ENCODE data around the gene GOPC. TPM values are rescaled to one million over a fixed set of nuclear protein-coding genes. Genes with fewer than 3 reads are reported as not detected.
A peak's percentile ranks its signal among the peaks of the same experiment; 100 is the strongest.

Gene GOPC
- total RNA-seq, 1 donor from 2014 or later = 23.6 TPM

DNA sequence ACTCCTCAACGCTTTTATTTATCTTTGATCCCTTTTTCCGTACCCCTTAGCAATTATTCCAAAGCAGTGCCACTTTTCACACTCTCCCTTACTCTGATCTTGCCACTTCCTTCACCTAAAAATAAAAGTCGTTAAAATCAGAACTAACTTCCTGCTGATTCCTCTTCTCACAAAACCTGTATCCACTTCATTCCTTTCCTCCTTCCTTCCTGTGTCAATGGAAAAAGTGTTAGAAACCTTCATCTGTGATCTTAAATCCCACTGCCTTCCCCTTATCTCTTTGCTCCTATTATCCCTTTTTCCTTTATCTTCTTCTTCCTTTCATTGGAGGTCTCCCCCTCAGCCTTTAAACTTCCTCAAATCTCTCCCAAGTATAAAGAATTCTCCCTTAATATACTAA is 49.2 kb downstream of the GOPC start:
- DNase-seq (ENCODE audit: low spot score) = no peak
- no peak overlapping the region for H3K4me3 Mint-ChIP-seq
- no peaks in the 10 kb centered on the region for H3K36me3 Mint-ChIP-seq (ENCODE audit: low read depth)
- H3K27ac Mint-ChIP-seq = no peak overlapping the region
- peaks cover 30% of the 10 kb centered on the region for H3K4me1 Mint-ChIP-seq (ENCODE audit: low read depth)
- H3K27me3 Mint-ChIP-seq (ENCODE audit: insufficient read depth) = peaks cover 3% of the 10 kb centered on the region
- intact Hi-C loops (cut with micrococcal nuclease) = no loop called here
- H3K9me3 Mint-ChIP-seq = no peaks in the 10 kb centered on the region

DNA sequence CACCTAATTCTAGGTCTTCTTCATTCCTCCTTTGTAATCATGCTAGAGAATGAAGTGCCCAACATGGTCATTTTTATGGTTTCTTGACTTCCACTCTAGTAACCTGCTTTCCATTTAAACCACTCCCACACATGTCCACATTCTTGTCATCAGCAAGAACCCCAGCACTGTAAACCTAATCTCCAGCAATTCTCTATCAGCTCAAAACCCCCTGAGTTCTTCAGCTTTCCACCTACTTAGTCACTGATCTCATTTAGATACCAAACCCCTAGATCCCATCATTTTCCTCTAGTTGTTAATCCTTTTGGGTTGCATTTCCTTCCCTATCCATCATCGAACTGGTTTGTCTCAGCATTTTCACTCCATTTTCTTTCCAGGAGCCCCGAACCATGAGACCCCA is 49.7 kb downstream of the GOPC start:
- Mint-ChIP-seq H3K36me3 (ENCODE audit: low read depth) (no peaks in the 10 kb centered on the region), H3K4me1 (ENCODE audit: low read depth) (peaks cover 32% of the 10 kb centered on the region), H3K4me3 (no peak overlapping the region), H3K9me3 (no peaks in the 10 kb centered on the region), H3K27ac (no peak overlapping the region), H3K27me3 (ENCODE audit: insufficient read depth) (peaks cover 3% of the 10 kb centered on the region)
- DNase-seq (ENCODE audit: low spot score) = no peak
- intact Hi-C loops (cut with micrococcal nuclease) = no loop called here

DNA sequence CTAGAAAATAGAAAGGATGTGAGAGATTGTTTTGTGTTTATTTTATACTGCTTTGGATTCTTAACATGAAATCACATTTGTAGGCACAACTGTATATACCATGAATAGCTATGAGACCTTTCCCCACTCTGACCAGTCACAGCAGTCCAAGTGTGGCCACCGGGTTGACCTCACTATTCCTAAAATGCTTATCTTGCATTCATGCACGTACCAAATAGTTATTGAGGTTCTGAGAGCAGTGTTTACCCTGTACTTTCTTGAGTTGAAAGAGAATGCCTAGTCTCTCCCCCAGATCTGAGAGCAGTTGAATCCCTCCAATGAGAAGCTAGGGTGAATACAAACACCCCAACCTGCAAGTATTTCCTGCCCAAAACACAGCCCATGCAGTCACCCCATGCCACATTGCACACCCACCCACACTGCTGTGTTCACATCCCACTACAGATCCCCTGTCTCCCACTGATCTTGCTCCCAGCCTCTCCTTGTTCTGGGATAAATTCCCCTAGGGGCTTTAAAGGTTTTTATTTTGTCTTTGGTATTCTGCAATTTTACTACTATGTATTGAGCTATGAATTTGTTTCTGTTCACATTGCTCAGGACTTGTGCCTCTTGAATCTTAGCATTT is 51.6 kb downstream of the GOPC start:
- no peaks in the 10 kb centered on the region for H3K9me3 Mint-ChIP-seq
- H3K27me3 Mint-ChIP-seq (ENCODE audit: insufficient read depth) = peaks cover 13% of the 10 kb centered on the region

DNA sequence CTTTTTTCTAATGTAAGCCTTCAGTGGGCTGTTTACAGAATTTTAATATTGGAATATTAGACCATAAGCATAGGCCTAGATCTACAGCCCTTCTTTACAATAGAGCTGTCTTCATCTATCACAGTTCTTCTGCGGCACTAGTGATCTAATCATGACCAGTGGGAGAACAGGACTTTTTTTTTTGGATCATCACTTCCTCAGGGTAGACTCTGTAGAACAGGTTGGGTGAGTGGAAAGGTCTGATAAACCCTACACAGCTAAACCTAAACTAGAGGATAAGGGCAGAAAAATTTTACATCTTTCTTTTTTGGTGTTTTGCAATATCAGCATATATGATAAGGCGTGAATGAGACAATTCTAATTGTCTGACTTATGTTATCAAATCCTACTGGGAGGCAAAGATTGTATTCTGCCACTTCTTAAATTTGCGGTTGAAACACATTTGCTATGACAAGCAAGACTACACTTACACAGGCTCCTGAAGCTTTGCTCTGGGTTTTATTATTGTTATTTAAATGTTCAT is 52.2 kb downstream of the GOPC start:
- H3K27me3 Mint-ChIP-seq (ENCODE audit: insufficient read depth) = peaks cover 11% of the 10 kb centered on the region
- H3K27ac Mint-ChIP-seq = no peak overlapping the region
- DNase-seq (ENCODE audit: low spot score) = no peak
- peaks cover 45% of the 10 kb centered on the region for H3K4me1 Mint-ChIP-seq (ENCODE audit: low read depth)
- intact Hi-C loops (cut with micrococcal nuclease) = no loop called here
- H3K9me3 Mint-ChIP-seq = no peaks in the 10 kb centered on the region
- no peak overlapping the region for H3K4me3 Mint-ChIP-seq
- no peaks in the 10 kb centered on the region for H3K36me3 Mint-ChIP-seq (ENCODE audit: low read depth)

More for the DNA sequence above, 51.6 kb downstream of the GOPC start:
- DNase-seq (ENCODE audit: low spot score) = no peak
- Mint-ChIP-seq H3K27ac (no peak overlapping the region), H3K4me3 (no peak overlapping the region), H3K36me3 (ENCODE audit: low read depth) (no peaks in the 10 kb centered on the region), H3K4me1 (ENCODE audit: low read depth) (peaks cover 45% of the 10 kb centered on the region)
- intact Hi-C loops (cut with micrococcal nuclease) = no loop called here

DNA sequence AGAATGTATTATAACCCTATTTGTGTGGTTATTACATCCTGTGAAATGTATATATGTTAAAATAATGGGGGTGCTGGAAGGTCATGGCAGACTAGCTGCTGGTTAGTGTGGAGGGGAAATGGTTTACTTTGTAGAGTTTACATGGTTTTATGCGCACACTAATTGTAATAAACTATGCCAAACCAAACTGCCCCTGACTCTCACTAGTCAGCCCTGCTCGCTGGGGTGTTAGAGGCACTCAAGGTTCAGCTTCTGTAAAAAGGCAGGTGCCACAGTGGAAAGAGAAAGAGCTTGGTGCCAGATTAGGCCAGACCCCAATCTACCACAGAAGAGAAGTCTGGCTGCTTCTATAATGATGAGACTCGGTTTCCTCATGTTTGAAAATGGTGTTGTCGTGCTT is 52.7 kb downstream of the GOPC start:
- Mint-ChIP-seq H3K27ac (peak overlapping the region; percentile 78), H3K36me3 (ENCODE audit: low read depth) (no peaks in the 10 kb centered on the region), H3K4me1 (ENCODE audit: low read depth) (peaks cover 45% of the 10 kb centered on the region), H3K4me3 (peak overlapping the region; percentile 77), H3K27me3 (ENCODE audit: insufficient read depth) (peaks cover 10% of the 10 kb centered on the region), H3K9me3 (no peaks in the 10 kb centered on the region)
- intact Hi-C loops (cut with micrococcal nuclease) = loop anchor here (5.0 kb wide), 1 partner anchor 1528 kb away; the partner anchor contains the start of gene FAM184A
- no peak for DNase-seq (ENCODE audit: low spot score)

DNA sequence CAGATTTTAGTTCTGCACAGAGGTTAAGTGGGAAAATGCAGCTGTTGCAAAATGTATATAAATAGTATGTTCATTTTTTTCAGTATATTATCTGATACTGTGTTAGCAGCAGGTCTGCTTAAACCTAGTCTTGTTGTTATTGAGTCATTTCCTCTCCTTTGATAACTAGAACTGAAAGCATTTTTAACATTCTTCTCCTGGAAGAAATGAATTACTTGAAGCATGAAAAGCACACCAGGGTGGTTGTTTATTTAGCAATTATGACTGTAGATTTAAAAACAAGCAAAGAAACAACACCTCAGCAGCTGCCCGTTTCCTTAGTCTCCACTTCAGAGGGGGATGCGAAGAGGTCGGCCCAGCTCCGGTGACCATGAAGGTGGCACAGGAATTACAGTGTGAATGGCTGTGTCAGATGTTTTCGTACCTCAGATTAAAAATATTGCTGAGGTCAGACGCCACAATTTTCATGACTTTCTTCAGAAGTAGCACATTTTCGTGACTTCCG is 53.5 kb downstream of the GOPC start:
- H3K4me3 Mint-ChIP-seq = peak overlapping the region; percentile 77
- peak overlapping the region; percentile 78 for H3K27ac Mint-ChIP-seq
- H3K27me3 Mint-ChIP-seq (ENCODE audit: insufficient read depth) = peaks cover 10% of the 10 kb centered on the region
- intact Hi-C loops (cut with micrococcal nuclease) = loop anchor here (1.0 to 5.0 kb wide), 6 partner anchors 7 to 1528 kb away; partner anchors contain the start of genes FAM184A, GOPC and NUS1
- H3K9me3 Mint-ChIP-seq = no peaks in the 10 kb centered on the region
- DNase-seq (ENCODE audit: low spot score) = peak; percentile 12
- H3K4me1 Mint-ChIP-seq (ENCODE audit: low read depth) = peaks cover 45% of the 10 kb centered on the region
- H3K36me3 Mint-ChIP-seq (ENCODE audit: low read depth) = no peaks in the 10 kb centered on the region

DNA sequence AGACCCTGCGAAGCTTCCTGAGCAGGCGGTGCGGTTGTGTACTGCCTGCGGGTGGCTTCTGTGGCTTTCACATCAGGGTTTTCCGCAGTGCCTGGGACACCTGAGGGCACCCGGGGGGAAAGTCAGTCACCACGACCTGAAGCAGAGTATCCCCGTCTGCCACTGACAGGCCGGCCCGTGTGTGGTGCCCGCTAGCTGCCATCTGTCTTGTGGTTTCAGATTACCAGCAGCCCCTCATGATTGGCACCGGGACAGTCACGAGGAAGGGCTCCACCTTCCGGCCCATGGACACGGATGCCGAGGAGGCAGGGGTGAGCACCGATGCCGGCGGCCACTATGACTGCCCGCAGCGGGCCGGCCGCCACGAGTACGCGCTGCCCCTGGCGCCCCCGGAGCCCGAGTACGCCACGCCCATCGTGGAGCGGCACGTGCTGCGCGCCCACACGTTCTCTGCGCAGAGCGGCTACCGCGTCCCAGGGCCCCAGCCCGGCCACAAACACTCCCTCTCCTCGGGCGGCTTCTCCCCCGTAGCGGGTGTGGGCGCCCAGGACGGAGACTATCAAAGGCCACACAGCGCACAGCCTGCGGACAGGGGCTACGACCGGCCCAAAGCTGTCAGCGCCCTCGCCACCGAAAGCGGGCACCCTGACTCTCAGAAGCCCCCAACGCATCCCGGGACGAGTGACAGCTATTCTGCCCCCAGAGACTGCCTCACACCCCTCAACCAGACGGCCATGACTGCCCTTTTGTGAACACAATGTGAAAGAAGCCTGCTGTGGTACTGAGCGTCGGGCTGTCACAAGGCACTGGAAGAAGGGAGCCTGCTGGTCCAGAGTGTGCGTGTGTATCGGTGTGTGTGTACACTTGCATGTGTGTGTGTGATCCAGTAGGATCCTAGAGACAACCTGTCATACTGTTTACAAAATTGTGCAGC is 54.4 kb downstream of the GOPC start:
- Mint-ChIP-seq H3K27ac (peak overlapping the region; percentile 12), H3K4me3 (peak overlapping the region; percentile 77), H3K9me3 (no peaks in the 10 kb centered on the region), H3K27me3 (ENCODE audit: insufficient read depth) (peaks cover 10% of the 10 kb centered on the region), H3K36me3 (ENCODE audit: low read depth) (no peaks in the 10 kb centered on the region), H3K4me1 (ENCODE audit: low read depth) (peaks cover 45% of the 10 kb centered on the region)
- peak; percentile 26 for DNase-seq (ENCODE audit: low spot score)
- intact Hi-C loops (cut with micrococcal nuclease) = loop anchor here (1.0 to 5.0 kb wide), 6 partner anchors 8 to 1529 kb away; partner anchors contain the start of genes FAM184A, GOPC and NUS1

DNA sequence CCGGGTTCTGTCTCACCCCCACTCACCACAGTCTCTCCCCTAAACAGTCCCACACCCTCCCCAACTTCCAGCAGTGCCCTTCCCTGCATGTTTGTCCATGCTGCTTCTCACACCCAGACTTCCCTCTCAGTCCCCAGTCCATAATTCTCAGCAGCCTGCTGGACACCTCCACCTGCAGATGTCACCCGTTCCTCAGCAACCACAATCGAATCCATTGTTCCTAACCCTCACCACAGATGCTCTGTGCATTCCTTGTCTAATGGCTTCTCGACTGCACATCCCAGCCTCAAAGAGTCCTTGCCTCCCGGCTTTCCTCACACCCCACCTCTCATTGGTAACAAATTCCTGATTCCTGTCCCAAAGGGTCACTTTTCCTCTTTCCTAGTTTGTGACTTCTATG is 55.6 kb downstream of the GOPC start:
- H3K9me3 Mint-ChIP-seq = no peaks in the 10 kb centered on the region
- peak overlapping the region; percentile 14 for H3K27ac Mint-ChIP-seq
- peaks cover 10% of the 10 kb centered on the region for H3K27me3 Mint-ChIP-seq (ENCODE audit: insufficient read depth)
- H3K36me3 Mint-ChIP-seq (ENCODE audit: low read depth) = peaks cover 1% of the 10 kb centered on the region
- peak overlapping the region; percentile 15 for H3K4me3 Mint-ChIP-seq
- DNase-seq (ENCODE audit: low spot score) = no peak
- intact Hi-C loops (cut with micrococcal nuclease) = loop anchor here (5.0 kb wide), 1 partner anchor 1531 kb away; the partner anchor contains the start of gene FAM184A
- H3K4me1 Mint-ChIP-seq (ENCODE audit: low read depth) = peaks cover 45% of the 10 kb centered on the region

DNA sequence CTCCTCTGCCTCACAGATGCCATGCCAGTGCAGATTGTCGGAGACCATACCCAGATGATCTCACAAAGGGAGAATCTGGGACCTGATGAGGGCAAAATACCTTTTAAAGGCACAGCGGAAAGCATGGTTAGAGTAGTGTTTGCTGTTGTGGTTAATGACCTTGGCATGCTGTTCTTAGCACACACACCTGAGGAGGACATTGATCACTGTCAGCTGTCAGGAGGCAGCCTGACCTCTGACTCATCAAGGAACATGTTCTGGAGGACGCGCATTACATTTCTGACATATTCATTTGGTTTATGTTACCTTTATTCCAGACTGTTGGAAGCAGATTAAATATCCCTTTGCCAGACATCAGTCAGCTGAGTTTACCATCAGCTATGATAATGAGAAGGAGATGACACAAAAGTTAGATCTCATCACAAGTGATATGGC is 57.1 kb downstream of the GOPC start:
- Mint-ChIP-seq H3K4me1 (ENCODE audit: low read depth) (peaks cover 35% of the 10 kb centered on the region), H3K27me3 (ENCODE audit: insufficient read depth) (peaks cover 10% of the 10 kb centered on the region), H3K36me3 (ENCODE audit: low read depth) (peaks cover 1% of the 10 kb centered on the region), H3K4me3 (no peak overlapping the region), H3K9me3 (no peaks in the 10 kb centered on the region), H3K27ac (no peak overlapping the region)
- no peak for DNase-seq (ENCODE audit: low spot score)
- intact Hi-C loops (cut with micrococcal nuclease) = loop anchor here (5.0 kb wide), 1 partner anchor 1532 kb away; the partner anchor contains the start of gene FAM184A

DNA sequence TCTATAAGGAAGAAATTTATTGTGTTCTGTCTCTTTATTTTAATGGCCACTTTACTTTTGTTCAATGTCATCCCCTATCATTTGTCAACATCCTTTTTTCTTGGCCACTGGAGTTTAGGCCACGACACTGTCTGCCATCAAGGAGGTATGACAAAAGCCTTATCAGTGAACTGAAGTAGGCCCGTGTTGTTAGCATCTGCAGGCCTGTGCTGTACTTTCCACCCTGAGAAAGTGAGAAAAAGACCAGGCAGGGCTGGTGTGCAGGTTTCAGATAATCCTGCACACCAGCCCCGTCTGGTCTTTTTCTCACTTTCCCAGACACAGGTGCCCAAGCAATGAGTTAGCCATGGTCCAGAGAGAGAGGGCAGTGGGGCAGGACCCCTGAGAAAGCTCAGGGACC is 57.6 kb downstream of the GOPC start:
- H3K27me3 Mint-ChIP-seq (ENCODE audit: insufficient read depth) = peaks cover 10% of the 10 kb centered on the region
- H3K36me3 Mint-ChIP-seq (ENCODE audit: low read depth) = peaks cover 1% of the 10 kb centered on the region
- H3K9me3 Mint-ChIP-seq = no peaks in the 10 kb centered on the region
- no peak overlapping the region for H3K4me3 Mint-ChIP-seq
- no peak for DNase-seq (ENCODE audit: low spot score)
- H3K4me1 Mint-ChIP-seq (ENCODE audit: low read depth) = peaks cover 31% of the 10 kb centered on the region
- H3K27ac Mint-ChIP-seq = no peak overlapping the region
- intact Hi-C loops (cut with micrococcal nuclease) = loop anchor here (5.0 kb wide), 1 partner anchor 1533 kb away; the partner anchor contains the start of gene FAM184A

DNA sequence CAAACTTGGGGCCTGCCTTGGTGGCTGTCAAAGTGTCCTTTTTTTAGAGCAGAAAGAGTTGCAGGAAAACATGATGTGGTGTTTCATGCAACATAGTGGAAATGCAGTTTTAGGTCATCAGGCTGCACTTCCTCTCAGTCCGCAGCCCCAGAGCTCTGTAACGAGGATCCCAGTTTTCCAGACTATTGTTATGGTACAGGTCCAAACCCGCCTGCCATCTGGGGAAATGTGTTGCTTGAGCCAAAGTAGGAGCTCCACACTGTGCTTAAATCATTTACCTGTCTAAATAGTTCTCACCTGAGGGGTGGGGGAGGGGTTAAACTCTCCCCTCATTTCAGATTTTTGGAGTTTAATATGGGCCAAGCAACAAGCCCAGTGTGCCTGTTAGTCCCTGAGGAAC is 59.8 kb downstream of the GOPC start:
- Mint-ChIP-seq H3K4me3 (no peak overlapping the region), H3K27ac (no peak overlapping the region), H3K4me1 (ENCODE audit: low read depth) (peaks cover 12% of the 10 kb centered on the region), H3K27me3 (ENCODE audit: insufficient read depth) (peaks cover 14% of the 10 kb centered on the region), H3K36me3 (ENCODE audit: low read depth) (peaks cover 1% of the 10 kb centered on the region), H3K9me3 (no peaks in the 10 kb centered on the region)
- intact Hi-C loops (cut with micrococcal nuclease) = no loop called here
- no peak for DNase-seq (ENCODE audit: low spot score)

DNA sequence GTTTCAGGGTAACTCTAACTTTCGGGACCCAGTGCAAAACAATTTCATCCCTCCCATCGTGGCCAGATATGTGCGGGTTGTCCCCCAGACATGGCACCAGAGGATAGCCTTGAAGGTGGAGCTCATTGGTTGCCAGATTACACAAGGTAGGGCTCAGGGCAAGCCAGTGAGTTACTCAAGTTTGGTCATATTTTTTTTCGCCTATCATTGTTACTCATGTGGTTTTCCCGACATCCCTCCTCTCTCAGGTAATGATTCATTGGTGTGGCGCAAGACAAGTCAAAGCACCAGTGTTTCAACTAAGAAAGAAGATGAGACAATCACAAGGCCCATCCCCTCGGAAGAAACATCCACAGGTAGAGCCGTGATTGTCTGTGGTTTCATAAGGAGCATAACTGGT is 61.6 kb downstream of the GOPC start:
- H3K4me1 Mint-ChIP-seq (ENCODE audit: low read depth) = no peaks in the 10 kb centered on the region
- intact Hi-C loops (cut with micrococcal nuclease) = no loop called here
- no peaks in the 10 kb centered on the region for H3K9me3 Mint-ChIP-seq
- H3K4me3 Mint-ChIP-seq = no peak overlapping the region
- H3K27me3 Mint-ChIP-seq (ENCODE audit: insufficient read depth) = peaks cover 5% of the 10 kb centered on the region
- no peak overlapping the region for H3K27ac Mint-ChIP-seq
- no peak for DNase-seq (ENCODE audit: low spot score)
- peaks cover 1% of the 10 kb centered on the region for H3K36me3 Mint-ChIP-seq (ENCODE audit: low read depth)
